ENCODE data around the gene GSTM4. TPM values are rescaled to one million over a fixed set of nuclear protein-coding genes. Genes with fewer than 3 reads are reported as not detected.

GSTM4 gene
- total and polyA plus RNA-seq, 2 of the 4 experiments (the other 2 are of a cell fraction), result 10.4 to 37.8 TPM

DNA sequence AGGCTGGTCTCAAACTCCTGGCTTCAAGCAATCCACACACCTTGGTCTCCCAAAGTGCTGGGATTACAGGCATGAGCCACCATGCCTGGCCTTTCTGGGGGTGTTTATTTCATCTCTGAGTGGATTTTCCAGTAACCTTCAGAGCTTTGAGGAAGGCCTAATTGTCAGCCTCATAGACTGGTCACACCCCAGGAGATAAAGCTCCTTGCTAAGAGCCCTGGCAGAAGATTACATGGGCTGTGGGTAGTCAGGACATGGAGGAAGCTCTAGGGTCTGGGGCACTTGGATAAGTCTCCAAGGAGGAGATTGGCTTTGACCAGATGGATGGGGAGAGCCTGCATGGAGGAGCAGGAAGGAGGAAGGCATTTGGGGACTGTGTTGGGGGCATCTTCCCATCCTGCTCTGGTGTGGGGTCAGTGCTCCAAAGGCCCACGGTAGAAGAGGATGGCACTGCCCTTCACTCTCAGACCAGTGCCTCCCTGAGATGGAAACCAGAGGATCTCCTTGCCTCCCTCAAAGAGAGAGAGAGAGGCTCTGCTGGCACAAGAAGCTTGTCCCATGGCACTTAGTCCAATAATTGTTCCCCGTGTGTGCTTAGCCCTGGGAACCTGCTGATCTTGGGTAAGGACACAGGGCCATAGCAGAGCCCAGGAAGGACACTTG, 14.7 kb upstream of the GSTM4 start:
- H4K91ac ChIP-seq (ENCODE audit: insufficient read depth, low read depth, low read length), result no peak overlapping the region
- WGBS, 2 experiments (ENCODE audit: extremely low coverage in 2 of 2, insufficient read length in 1 of 2), result 57% methylated on average over 1 of the region's 2 CpGs; no CpG with 5 or more reads in 1 of the 2 experiments

More for the DNA sequence above, 14.7 kb upstream of the GSTM4 start:
- no peak for DNase-seq
- H3K4ac ChIP-seq (ENCODE audit: low read depth, low read length), result peak overlapping the region; percentile 8; the same call in 1 of the 2 replicates
- no peaks in the 10 kb centered on the region for H3K36me3 ChIP-seq (ENCODE audit: control insufficient read depth, insufficient read depth, low read length)
- no peak for ATAC-seq (ENCODE audit: low read depth)
- H3K4me1 ChIP-seq (ENCODE audit: control insufficient read depth, insufficient read depth, low read length), result peaks cover 16% of the 10 kb centered on the region
- no peak overlapping the region for H3K18ac ChIP-seq (ENCODE audit: low read depth, low read length)
- no peak overlapping the region for H4K5ac ChIP-seq (ENCODE audit: low read depth, low read length)
- H3K9ac ChIP-seq (ENCODE audit: low read depth, low read length), result no peak overlapping the region
- ChIA-PET CTCF (interaction anchor here (0.9 to 3.9 kb wide), 9 partner anchors 27 to 343 kb away, joined by 3 to 63 read pairs (median 5); partner anchors contain the start of genes AHCYL1 and GNAI3), POLR2A (ENCODE audit: unreplicated experiment) (no interaction called here)
- no peak overlapping the region for H3K23ac ChIP-seq (ENCODE audit: low read depth, low read length)
- H2AK5ac ChIP-seq (ENCODE audit: low read depth, low read length), result peak overlapping the region; percentile 38
- BruUV-seq (replicated peaks), result no TSS peak
- no peak overlapping the region for H4K8ac ChIP-seq (ENCODE audit: low read depth in 2 of 2, low read length in 2 of 2)
- H4K20me1 ChIP-seq (ENCODE audit: insufficient read depth, low read length), result no peaks in the 10 kb centered on the region
- TF ChIP-seq MXI1 (IDR thresholded peaks at IDR 0.05; ENCODE audit: borderline replicate concordance, low read depth, low read length) (no peak), RFX5 (IDR thresholded peaks at IDR 0.05; ENCODE audit: low read depth, low read length) (no peak), BHLHE40 (IDR thresholded peaks at IDR 0.05; ENCODE audit: low read depth, low read length) (no peak), MAFK (IDR thresholded peaks at IDR 0.05; ENCODE audit: low read depth, low read length) (no peak), USF2 (IDR thresholded peaks at IDR 0.05; ENCODE audit: low read depth, low read length) (no peak), RAD21 (IDR thresholded peaks at IDR 0.05; ENCODE audit: low read length) (no peak), CHD1 (IDR thresholded peaks at IDR 0.05; ENCODE audit: low read depth, low read length) (no peak), SMC3 (IDR thresholded peaks at IDR 0.05; ENCODE audit: low read depth, low read length) (no peak), CEBPB (IDR thresholded peaks at IDR 0.05; ENCODE audit: low read depth, low read length) (no peak), FOS (IDR thresholded peaks at IDR 0.05; ENCODE audit: low read depth, low read length) (no peak), NFE2L2 (IDR thresholded peaks at IDR 0.05; ENCODE audit: low read depth, low read length) (no peak)
- TF ChIP-seq, protein P1, sequence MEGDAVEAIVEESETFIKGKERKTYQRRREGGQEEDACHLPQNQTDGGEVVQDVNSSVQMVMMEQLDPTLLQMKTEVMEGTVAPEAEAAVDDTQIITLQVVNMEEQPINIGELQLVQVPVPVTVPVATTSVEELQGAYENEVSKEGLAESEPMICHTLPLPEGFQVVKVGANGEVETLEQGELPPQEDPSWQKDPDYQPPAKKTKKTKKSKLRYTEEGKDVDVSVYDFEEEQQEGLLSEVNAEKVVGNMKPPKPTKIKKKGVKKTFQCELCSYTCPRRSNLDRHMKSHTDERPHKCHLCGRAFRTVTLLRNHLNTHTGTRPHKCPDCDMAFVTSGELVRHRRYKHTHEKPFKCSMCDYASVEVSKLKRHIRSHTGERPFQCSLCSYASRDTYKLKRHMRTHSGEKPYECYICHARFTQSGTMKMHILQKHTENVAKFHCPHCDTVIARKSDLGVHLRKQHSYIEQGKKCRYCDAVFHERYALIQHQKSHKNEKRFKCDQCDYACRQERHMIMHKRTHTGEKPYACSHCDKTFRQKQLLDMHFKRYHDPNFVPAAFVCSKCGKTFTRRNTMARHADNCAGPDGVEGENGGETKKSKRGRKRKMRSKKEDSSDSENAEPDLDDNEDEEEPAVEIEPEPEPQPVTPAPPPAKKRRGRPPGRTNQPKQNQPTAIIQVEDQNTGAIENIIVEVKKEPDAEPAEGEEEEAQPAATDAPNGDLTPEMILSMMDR (conservative IDR thresholded peaks at IDR 0.05; ENCODE audit: low read depth, low read length), result no peak
- no peak overlapping the region for H3K4me3 ChIP-seq (ENCODE audit: insufficient read depth, low read depth, low read length)
- intact Hi-C loops (cut with micrococcal nuclease), result no loop called here
- H2BK120ac ChIP-seq (ENCODE audit: low read depth, low read length), result peak overlapping the region; percentile 22; the same call in 1 of the 2 replicates
- no peak overlapping the region for H2AK9ac ChIP-seq (replicated peaks; ENCODE audit: low read depth, low read length, poor library complexity)
- H2AFZ ChIP-seq (replicated peaks; ENCODE audit: low read length, poor library complexity), result no peak overlapping the region
- no peak overlapping the region for H2BK15ac ChIP-seq (ENCODE audit: low read depth, low read length)
- no peaks in the 10 kb centered on the region; the same call in 1 of the 2 replicates for H3K9me3 ChIP-seq (ENCODE audit: control insufficient read depth, insufficient read depth, low read length)
- no peak overlapping the region for H3K14ac ChIP-seq (replicated peaks; ENCODE audit: low read depth, low read length)
- no peak overlapping the region for H3K27ac ChIP-seq (ENCODE audit: insufficient read depth, low read length)
- in situ Hi-C loops (cut with MboI; ENCODE audit: low sequenced_read_pairs), result loop anchor here (5.0 to 10.0 kb wide), 3 partner anchors 131 to 341 kb away; partner anchors contain the start of genes AHCYL1 and CSF1
- H3K79me1 ChIP-seq (ENCODE audit: low read depth in 1 of 2, low read length in 2 of 2), result no peaks in the 10 kb centered on the region
- H3K9me1 ChIP-seq (ENCODE audit: insufficient read depth, low read length), result peaks cover 4% of the 10 kb centered on the region
- no peaks in the 10 kb centered on the region for H3K27me3 ChIP-seq (ENCODE audit: control insufficient read depth, insufficient read depth, low read length)
- H3K56ac ChIP-seq (ENCODE audit: extremely low read depth, insufficient read depth, low read length), result no peak overlapping the region
- no peak overlapping the region for H2BK5ac ChIP-seq (ENCODE audit: low read depth, low read length, poor library complexity, severe bottlenecking)
- 0 out of 2 replicates have a peak overlapping the region, but pooled peaks have one; percentile 6 for H2BK20ac ChIP-seq (ENCODE audit: low read depth, low read length)
- dilution Hi-C loops (cut with HindIII; ENCODE audit: low sequenced_read_pairs, unreplicated experiment), result no loop called here
- no peak overlapping the region for H3K4me2 ChIP-seq (ENCODE audit: low read depth, low read length)
